Adrenal gland (tissue), 5 donors: Measurements from ENCODE around the gene OSR1.

Source experiments
- CTCF ChIP-seq, 6 experiments: fragments of 450-650 bp in 4 of 6; fragments of 200-600 bp in 2 of 6; sonication (generic) in 1 of 6; IDR thresholded peaks; 1 replicate in 5 of 6; 2 replicates in 1 of 6; pipeline versions ENCODE4 v1.5.1 to v1.8.0; 2016 to 2021; ENCODE audit warnings: antibody characterized with exemption in 6 of 6, mild to moderate bottlenecking in 2 of 6, moderate library complexity in 1 of 6
- POLR2A ChIP-seq, 2 donors: fragments of 450-650 bp; IDR thresholded peaks; one replicate each; pipeline ENCODE4 v1.6.1; 2017; ENCODE audit warnings: antibody characterized with exemption in 2 of 2, mild to moderate bottlenecking in 2 of 2, moderate library complexity in 1 of 2
- donor health status: DM: no; HTN: no; CAD: no.

GRCh38 chr2:19364014-19364413 is 5.6 kb upstream of the OSR1 start:
- TF ChIP-seq CTCF (IDR thresholded peaks at IDR 0.05) (no peak), POLR2A (IDR thresholded peaks at IDR 0.05) (no peak)
